Stimulated activated CD4-positive, alpha-beta T cell treated with anti-CD3 and anti-CD28 coated beads, Interleukin-1b, Interleukin-23, amount 100 ng/mL, for 1 hour (primary cell): ENCODE data around the gene SRM.
"Not testable (repeated sequence)": the region's sequence is repeated elsewhere in the genome, so short reads cannot be mapped to it uniquely, and the experiment has no call there.

Source experiments
- DNase-seq, 2 donors: peaks; one replicate each; pipeline ENCODE4 v3.0.0-alpha.2; 2020; ENCODE audit warnings: low read depth in 2 of 2

SRM gene

GRCh38 chr1:11064942-11065341 is 5.1 kb upstream of the SRM start:
- no peak for DNase-seq

- DNase-seq, result not testable (repeated sequence)
Observed at GRCh38 chr1:11063937-11064537, 4.2 kb upstream of the SRM start.

GRCh38 chr1:11062965-11063401 is 3.2 kb upstream of the SRM start:
- no peak for DNase-seq

- DNase-seq, result no peak
Observed at GRCh38 chr1:11061652-11062365, 2.0 kb upstream of the SRM start.

GRCh38 chr1:11059155-11059967 is 457 bp downstream of the SRM start:
- no peak for DNase-seq

GRCh38 chr1:11058595-11059154 is 1.1 kb downstream of the SRM start:
- no peak for DNase-seq

GRCh38 chr1:11058026-11058425 is 1.8 kb downstream of the SRM start:
- no peak for DNase-seq

GRCh38 chr1:11057477-11057876 is 2.3 kb downstream of the SRM start:
- no peak for DNase-seq

GRCh38 chr1:11056504-11056903 is 3.3 kb downstream of the SRM start:
- no peak for DNase-seq

- no peak for DNase-seq
Observed at GRCh38 chr1:11055676-11056075, 4.1 kb downstream of the SRM start.

- no peak for DNase-seq
Observed at GRCh38 chr1:11054666-11055065, 5.2 kb downstream of the SRM start.

GRCh38 chr1:11054181-11054580 is 5.6 kb downstream of the SRM start:
- no peak for DNase-seq

GRCh38 chr1:11053758-11054137 is 6.1 kb downstream of the SRM start:
- DNase-seq, result no peak

- DNase-seq, result no peak
Observed at GRCh38 chr1:11052839-11053757, 6.7 kb downstream of the SRM start.

GRCh38 chr1:11051781-11052511 is 7.9 kb downstream of the SRM start:
- DNase-seq, result no peak

- not testable (repeated sequence) for DNase-seq
Observed at GRCh38 chr1:11051121-11051520, 8.7 kb downstream of the SRM start.

GRCh38 chr1:11046625-11047365 is 13.0 kb downstream of the SRM start, which contains the start of gene MASP2:
Gene MASP2 (minus strand): TSS chr1:11047239. CDS start chr1:11047207, 32 bp downstream.
- DNase-seq, result no peak

- DNase-seq, result no peak
Observed at GRCh38 chr1:11046270-11046566, 13.6 kb downstream of the SRM start.

- DNase-seq, result no peak
Observed at GRCh38 chr1:11045428-11046269, 14.2 kb downstream of the SRM start.
